CD4-positive, alpha-beta T cell treated with Interleukin-12 subunit alpha and Interleukin-12 subunit beta, for 1 hour (primary cell): ENCODE data around the gene MUL1.
A peak's percentile ranks its signal among the peaks of the same experiment; 100 is the strongest.
"Not testable (repeated sequence)": the region's sequence is repeated elsewhere in the genome, so short reads cannot be mapped to it uniquely, and the experiment has no call there.

ENCODE experiments used
- DNase-seq: peaks from one replicate; pipeline ENCODE4 v3.0.0-alpha.2; 2020

Gene MUL1, protein sequence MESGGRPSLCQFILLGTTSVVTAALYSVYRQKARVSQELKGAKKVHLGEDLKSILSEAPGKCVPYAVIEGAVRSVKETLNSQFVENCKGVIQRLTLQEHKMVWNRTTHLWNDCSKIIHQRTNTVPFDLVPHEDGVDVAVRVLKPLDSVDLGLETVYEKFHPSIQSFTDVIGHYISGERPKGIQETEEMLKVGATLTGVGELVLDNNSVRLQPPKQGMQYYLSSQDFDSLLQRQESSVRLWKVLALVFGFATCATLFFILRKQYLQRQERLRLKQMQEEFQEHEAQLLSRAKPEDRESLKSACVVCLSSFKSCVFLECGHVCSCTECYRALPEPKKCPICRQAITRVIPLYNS

DNA sequence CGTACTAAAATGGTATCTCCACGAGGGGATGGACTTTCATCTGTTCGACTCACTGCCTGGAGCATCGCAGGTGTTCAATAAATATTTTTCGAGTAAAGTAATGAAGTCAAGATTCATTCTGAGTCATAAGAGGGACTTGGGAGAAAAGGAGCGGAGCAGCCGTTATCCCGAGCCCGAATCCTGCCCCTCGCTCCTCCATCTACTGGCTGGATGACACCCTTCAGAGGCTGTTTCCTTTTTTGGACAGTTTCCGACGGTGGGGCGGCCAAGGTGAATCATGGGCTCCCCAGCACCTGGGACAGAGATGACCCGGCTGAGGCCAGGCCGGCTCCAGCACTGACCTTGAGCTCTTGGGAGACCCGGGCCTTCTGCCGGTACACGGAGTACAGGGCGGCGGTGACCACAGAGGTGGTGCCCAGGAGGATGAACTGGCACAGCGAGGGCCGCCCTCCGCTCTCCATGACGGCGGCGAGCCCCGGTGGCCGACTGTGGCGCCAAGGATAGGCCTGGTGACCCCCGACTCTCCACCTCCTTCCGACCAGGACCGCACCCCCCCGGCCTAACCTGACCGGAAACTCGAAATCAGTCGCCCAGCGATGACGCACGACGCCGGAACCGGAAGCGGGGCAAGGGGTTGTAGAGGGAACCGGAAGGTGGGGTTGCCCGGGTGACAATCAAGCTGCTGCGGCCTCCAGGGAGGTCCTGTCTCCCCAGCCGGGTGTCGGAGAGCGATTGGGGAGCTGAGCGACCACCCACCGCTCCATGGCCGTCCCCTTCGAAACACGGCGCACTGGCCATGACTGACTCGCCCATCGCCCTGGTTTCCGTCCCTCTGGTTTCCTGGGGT, at the start of gene MUL1:
Gene MUL1, minus strand, starts transcription at position 588 of the 847 bp plus-strand sequence. Its CDS starts 127 bp downstream, at position 461.
- peak; percentile 92 for DNase-seq

DNA sequence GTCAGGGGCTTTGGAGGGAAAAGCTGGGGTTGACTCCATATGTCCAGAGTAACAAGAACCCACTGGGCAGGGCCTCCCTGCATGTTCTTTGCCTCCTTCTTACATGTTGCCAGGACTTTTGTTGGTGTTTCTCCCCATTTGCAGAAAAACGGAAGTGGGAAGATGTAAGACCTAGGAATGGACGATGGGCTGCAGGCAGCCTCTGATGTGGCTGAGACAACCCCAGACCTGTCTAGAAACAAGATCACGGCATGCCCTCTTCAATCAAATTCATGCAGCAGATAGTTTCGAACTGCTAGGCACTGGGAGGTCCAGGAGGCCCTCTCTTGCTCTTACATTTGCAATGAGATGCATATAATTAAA, 47.8 kb upstream of the MUL1 start:
- no peak for DNase-seq

- DNase-seq = no peak
Measured at GRCh38 chr1:20555025-20555757, 47.2 kb upstream of the MUL1 start.

DNA sequence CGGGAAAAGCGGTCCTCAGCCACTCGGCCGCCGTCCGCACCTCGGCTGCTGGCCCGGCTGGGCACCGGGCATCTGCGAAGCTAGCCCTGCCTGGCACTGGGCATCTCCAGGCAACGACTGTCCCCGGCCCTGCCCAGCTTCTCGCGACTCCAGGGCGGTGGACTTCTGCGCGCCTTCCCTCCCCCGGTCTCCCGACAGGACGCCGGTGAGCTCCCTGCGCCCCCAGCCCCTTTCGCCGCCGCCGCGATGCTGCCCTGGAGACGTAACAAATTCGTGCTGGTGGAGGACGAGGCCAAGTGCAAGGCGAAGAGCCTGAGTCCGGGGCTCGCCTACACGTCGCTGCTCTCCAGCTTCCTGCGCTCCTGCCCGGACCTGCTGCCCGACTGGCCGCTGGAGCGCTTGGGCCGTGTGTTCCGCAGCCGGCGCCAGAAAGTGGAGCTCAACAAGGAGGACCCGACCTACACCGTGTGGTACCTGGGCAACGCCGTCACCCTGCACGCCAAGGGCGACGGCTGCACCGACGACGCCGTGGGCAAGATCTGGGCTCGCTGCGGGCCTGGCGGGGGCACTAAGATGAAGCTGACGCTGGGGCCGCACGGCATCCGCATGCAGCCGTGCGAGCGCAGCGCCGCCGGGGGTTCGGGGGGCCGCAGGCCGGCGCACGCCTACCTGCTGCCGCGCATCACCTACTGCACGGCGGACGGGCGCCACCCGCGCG, 44.9 kb upstream of the MUL1 start:
- no peak for DNase-seq

DNA sequence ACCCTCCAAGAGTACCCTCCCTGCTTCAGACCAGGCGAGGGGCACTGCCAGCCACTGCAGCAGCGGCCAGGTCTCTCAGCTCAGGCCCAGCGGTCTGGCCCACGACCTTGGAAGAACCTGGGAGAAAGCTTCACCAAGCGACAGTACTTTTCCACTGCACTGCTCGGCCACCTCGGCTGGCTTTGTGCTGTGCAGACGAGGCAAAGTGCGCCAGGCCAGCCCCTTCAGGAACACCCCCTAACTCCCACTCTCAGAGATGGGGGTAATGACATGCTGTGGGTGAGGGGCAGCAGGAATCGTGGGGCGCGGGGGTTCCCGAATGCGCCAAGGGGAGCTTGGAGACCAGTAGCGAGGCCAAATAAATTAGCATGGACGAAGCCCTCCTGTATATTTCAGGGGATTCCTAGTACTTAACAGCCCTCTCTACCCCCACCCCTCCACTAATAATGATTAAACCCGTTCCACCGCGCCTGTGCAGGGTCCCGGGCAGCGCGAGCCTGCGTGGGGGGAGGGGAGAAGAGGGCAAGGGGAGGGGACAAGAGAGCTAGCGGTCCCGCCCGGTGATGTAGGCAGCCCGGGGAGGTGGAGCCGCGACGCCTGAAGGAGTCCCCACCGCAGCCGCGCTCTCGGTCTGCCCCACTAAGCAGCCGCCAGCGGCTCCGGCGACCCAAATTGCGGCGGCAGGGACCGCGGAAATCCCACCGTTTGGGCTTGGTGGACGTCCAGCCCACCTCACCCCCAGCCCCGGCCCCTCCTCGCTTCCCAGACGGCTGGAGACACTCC, 44.2 kb upstream of the MUL1 start, which contains the start of gene FAM43B:
Gene FAM43B, plus strand, starts transcription at position 629 of the 783 bp plus-strand sequence. CDS start 401 bp downstream, outside the sequence.
- no peak for DNase-seq

- no peak for DNase-seq
Measured at GRCh38 chr1:20551161-20551560, 43.2 kb upstream of the MUL1 start.

DNA sequence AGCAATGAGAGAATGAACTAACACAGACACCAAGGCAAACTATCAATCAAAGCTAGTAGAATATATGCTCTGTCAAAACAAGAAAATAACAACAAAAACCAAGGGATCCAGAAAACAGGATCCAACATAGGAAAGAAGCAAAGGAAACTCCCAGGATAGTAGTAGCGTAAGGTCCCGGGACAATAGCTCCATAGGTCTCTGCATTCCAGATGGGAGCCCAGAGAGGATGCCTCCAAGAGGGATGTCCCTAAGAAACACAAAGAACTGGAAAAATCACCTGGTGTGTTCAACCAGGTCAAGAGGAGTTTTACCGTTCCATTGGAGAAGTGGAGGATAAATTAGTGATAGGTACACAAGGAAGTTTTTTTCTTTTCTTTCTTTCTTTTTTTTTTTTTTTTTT, 38.7 kb upstream of the MUL1 start:
- DNase-seq = no peak

- DNase-seq = no peak
Measured at GRCh38 chr1:20540281-20540680, 32.3 kb upstream of the MUL1 start.

DNA sequence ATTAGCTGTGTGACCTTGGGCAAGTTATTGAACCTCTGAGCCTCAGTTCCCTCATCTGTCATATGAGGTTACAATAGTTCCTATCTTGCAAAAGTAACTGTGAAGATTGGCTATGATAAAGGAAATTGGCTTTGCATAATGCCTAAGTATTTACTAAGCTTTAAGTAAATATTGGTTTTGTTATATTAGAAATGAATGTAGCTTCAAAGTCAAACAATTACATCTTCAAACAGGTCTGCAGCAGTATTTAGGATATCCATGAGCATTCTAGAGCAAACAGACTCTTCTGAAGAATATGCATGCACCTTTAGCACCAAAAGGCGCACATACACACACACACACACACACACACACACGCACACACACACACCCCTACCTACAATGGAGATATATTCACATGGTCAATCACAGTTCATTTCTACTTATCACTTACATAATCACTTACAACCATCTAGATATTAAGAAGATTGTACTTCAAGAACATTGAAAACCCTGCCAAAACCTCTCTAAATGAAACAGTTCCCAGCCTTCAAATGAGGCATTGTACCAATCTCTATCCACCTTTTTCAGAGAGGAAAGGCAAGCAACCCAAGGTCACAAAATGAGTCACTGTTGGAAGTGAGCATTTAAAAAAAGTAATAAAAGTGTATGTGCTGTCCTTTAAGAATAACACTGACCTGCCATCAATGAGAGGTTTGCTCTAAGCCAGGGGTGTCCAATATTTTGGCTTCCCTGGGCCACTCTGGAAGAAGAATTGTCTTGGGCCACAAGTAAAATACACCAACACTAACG, 31.0 kb upstream of the MUL1 start:
- no peak for DNase-seq

- DNase-seq = no peak
Measured at GRCh38 chr1:20538227-20538626, 30.3 kb upstream of the MUL1 start.

DNA sequence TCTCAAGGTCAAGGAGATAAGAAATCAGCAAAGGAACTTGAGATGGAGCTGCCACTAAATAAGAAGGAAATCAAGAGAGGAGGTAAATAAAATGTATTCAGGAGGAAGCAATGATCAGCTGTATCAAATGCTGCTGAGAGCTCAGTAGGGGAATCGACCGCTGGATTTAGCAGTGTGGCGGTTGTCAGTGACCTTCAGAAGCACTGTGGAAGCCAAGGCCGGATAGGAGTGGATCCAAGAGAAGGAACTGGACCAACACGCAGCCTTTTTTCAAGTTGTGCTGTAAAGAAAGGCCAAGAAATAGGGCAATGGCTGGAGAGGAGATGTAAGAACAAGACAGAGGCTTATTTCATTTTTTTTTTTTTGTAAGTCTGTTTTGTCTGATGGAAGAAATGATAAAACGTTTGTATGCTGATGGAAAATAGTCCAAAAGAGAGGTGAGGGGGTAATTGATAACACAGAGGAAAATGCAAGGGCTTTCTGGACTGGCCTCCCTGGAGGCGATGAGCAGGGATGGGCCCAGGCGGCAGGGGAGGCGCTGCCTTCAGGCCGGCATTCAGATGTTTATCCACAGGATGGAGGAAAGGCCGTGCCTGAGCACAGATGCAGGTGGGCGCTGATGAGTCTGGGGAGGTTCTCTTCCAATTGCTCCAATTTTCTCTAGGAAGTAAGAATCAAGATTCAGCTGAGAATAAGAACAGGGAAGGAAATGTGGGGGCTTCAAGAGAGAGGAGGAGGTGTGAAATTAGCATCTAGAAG, 26.9 kb upstream of the MUL1 start:
- no peak for DNase-seq

GRCh38 chr1:20533635-20534034, 25.7 kb upstream of the MUL1 start:
- DNase-seq = no peak

GRCh38 chr1:20530901-20531300, 22.9 kb upstream of the MUL1 start:
- no peak for DNase-seq

- DNase-seq = no peak
Measured at GRCh38 chr1:20530306-20530705, 22.4 kb upstream of the MUL1 start.

GRCh38 chr1:20528221-20528620, 20.3 kb upstream of the MUL1 start:
- no peak for DNase-seq

GRCh38 chr1:20526267-20526666, 18.3 kb upstream of the MUL1 start:
- no peak for DNase-seq

DNA sequence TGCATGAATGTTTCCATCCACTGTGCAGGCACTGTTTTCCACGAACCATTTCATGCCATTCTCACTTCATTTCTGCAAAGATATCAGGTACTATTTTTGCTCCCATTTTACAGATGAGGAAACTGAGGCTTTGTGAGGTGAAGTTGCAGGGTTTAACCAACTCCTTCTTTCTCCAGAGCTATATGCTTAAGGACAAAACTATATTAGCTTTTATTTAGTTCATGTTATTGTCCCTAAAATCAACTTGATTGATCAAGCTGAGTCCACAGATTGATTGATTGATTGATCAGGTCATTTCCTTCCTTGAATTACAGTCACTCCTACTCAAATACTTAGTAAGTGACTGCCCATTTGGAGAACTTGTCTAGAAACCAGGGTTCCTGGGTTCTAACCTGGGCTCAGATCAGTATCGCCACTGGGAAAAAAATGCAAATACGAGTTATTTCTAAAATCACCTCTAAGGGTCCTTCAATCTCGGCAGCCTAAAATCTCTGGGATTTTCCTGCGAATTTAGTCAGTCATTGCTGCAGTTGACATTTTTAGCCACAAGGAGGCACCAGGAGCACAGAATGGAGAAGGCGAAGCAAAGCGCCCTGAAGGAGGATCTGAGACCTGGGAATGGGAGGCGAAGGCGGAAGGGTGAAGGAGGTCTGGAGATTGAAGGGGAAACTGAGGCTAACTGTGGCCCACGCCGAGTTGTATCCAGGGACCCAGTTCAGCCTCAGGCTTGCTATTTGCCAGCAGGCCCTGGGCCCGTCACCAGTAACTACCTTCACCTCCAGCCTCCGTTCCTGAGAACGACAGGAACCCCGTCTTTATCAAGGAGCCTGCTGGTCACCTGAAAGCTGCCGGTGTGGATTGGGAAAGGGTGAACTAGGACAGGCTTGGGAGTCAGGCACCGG, 14.3 kb upstream of the MUL1 start:
- DNase-seq = peak; percentile 65

GRCh38 chr1:20519609-20520262, 11.8 kb upstream of the MUL1 start:
- DNase-seq = not testable (repeated sequence)
